ENCODE data around the gene CCSER1. TPM values are rescaled to one million over a fixed set of nuclear protein-coding genes. Genes with fewer than 3 reads are reported as not detected.

The CCSER1 gene
- total and polyA plus RNA-seq, 4 donors: 0.18 to 2.3 (median 1.2) TPM

DNA sequence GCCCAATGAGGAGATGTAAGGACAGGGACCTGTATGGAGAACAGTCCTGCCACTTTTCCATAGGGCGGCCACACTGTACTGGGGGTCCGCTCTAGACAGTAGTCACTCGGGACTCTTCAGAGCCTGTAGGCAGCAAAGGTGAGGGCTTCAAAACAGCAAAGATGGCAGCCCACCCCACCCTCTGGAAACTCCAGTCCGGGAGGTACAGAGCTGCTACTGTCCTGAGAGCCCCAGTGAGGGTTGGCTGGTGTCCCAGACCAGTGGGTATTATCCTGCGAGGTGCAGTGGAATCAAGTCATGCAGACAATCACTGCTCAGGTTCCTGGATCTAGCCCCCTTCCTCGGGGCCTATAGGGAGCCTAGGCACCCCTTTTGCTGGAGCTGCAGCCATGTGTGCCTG, 1392.0 kb downstream of the CCSER1 start:
- Histone ChIP-seq H3K4me1 (ENCODE audit: control insufficient read depth in 4 of 4, insufficient read depth in 4 of 4, low read length in 3 of 4) (no peaks in the 10 kb centered on the region), H3K27me3 (ENCODE audit: control insufficient read depth in 4 of 4, insufficient read depth in 4 of 4, low read length in 3 of 4) (no peaks in the 10 kb centered on the region), H3K27ac (ENCODE audit: low read depth in 1 of 2, low read length in 2 of 2) (no peak overlapping the region), H3K9ac (ENCODE audit: low read depth in 1 of 2, low read length in 2 of 2) (no peak overlapping the region), H3K4me3 (ENCODE audit: low read depth in 1 of 3, low read length in 3 of 3) (no peak overlapping the region), H3K9me3 (ENCODE audit: control insufficient read depth in 4 of 4, low read length in 3 of 4) (peaks cover 0 to 4% (median 0%) of the 10 kb centered on the region in 4 donors), H3K36me3 (ENCODE audit: control insufficient read depth in 4 of 4, insufficient read depth in 3 of 4, low read depth in 1 of 4, low read length in 3 of 4) (no peaks in the 10 kb centered on the region)
- WGBS: 78% methylated on average over 6 of the region's 6 CpGs
- no peak for DNase-seq (ENCODE audit: low spot score)
- TF ChIP-seq FOXA1 (IDR thresholded peaks at IDR 0.05) (no peak), HNF4A (conservative IDR thresholded peaks at IDR 0.05) (no peak), FOXA2 (IDR thresholded peaks at IDR 0.05) (no peak), RAD21 (IDR thresholded peaks at IDR 0.05) (no peak), ATF3 (IDR thresholded peaks at IDR 0.05) (no peak), HNF4G (IDR thresholded peaks at IDR 0.05) (no peak), NR2F2 (IDR thresholded peaks at IDR 0.05) (no peak), TAF1 (conservative IDR thresholded peaks at IDR 0.05) (no peak)
- TF ChIP-seq, protein P1, sequence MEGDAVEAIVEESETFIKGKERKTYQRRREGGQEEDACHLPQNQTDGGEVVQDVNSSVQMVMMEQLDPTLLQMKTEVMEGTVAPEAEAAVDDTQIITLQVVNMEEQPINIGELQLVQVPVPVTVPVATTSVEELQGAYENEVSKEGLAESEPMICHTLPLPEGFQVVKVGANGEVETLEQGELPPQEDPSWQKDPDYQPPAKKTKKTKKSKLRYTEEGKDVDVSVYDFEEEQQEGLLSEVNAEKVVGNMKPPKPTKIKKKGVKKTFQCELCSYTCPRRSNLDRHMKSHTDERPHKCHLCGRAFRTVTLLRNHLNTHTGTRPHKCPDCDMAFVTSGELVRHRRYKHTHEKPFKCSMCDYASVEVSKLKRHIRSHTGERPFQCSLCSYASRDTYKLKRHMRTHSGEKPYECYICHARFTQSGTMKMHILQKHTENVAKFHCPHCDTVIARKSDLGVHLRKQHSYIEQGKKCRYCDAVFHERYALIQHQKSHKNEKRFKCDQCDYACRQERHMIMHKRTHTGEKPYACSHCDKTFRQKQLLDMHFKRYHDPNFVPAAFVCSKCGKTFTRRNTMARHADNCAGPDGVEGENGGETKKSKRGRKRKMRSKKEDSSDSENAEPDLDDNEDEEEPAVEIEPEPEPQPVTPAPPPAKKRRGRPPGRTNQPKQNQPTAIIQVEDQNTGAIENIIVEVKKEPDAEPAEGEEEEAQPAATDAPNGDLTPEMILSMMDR (IDR thresholded peaks at IDR 0.05; ENCODE audit: low read depth, low read length, missing input control): no peak
- TF ChIP-seq, protein P2, sequence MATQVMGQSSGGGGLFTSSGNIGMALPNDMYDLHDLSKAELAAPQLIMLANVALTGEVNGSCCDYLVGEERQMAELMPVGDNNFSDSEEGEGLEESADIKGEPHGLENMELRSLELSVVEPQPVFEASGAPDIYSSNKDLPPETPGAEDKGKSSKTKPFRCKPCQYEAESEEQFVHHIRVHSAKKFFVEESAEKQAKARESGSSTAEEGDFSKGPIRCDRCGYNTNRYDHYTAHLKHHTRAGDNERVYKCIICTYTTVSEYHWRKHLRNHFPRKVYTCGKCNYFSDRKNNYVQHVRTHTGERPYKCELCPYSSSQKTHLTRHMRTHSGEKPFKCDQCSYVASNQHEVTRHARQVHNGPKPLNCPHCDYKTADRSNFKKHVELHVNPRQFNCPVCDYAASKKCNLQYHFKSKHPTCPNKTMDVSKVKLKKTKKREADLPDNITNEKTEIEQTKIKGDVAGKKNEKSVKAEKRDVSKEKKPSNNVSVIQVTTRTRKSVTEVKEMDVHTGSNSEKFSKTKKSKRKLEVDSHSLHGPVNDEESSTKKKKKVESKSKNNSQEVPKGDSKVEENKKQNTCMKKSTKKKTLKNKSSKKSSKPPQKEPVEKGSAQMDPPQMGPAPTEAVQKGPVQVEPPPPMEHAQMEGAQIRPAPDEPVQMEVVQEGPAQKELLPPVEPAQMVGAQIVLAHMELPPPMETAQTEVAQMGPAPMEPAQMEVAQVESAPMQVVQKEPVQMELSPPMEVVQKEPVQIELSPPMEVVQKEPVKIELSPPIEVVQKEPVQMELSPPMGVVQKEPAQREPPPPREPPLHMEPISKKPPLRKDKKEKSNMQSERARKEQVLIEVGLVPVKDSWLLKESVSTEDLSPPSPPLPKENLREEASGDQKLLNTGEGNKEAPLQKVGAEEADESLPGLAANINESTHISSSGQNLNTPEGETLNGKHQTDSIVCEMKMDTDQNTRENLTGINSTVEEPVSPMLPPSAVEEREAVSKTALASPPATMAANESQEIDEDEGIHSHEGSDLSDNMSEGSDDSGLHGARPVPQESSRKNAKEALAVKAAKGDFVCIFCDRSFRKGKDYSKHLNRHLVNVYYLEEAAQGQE (IDR thresholded peaks at IDR 0.05): no peak

GRCh38 chr4:91525621-91526020, 1398.4 kb downstream of the CCSER1 start:
- no peak for DNase-seq (ENCODE audit: low spot score)
- Histone ChIP-seq H3K27me3 (ENCODE audit: control insufficient read depth in 4 of 4, insufficient read depth in 4 of 4, low read length in 3 of 4) (no peaks in the 10 kb centered on the region), H3K9me3 (ENCODE audit: control insufficient read depth in 4 of 4, low read length in 3 of 4) (no peaks in the 10 kb centered on the region), H3K4me3 (ENCODE audit: low read depth in 1 of 3, low read length in 3 of 3) (no peak overlapping the region), H3K36me3 (ENCODE audit: control insufficient read depth in 4 of 4, insufficient read depth in 3 of 4, low read depth in 1 of 4, low read length in 3 of 4) (no peaks in the 10 kb centered on the region), H3K4me1 (ENCODE audit: control insufficient read depth in 4 of 4, insufficient read depth in 4 of 4, low read length in 3 of 4) (no peaks in the 10 kb centered on the region), H3K27ac (ENCODE audit: low read depth in 1 of 2, low read length in 2 of 2) (no peak overlapping the region), H3K9ac (ENCODE audit: low read depth in 1 of 2, low read length in 2 of 2) (no peak overlapping the region)
- WGBS: 24% methylated on average over 1 of the region's 1 CpG
- TF ChIP-seq NR2F2 (IDR thresholded peaks at IDR 0.05) (no peak), RXRA (IDR thresholded peaks at IDR 0.05) (no peak), TAF1 (conservative IDR thresholded peaks at IDR 0.05) (no peak), JUND (IDR thresholded peaks at IDR 0.05) (no peak), FOXA1 (IDR thresholded peaks at IDR 0.05) (no peak), RAD21 (IDR thresholded peaks at IDR 0.05) (no peak), FOXA2 (IDR thresholded peaks at IDR 0.05) (no peak), HNF4A (conservative IDR thresholded peaks at IDR 0.05) (no peak), SP1 (IDR thresholded peaks at IDR 0.05) (no peak), MAX (IDR thresholded peaks at IDR 0.05) (no peak)
- TF ChIP-seq, protein P1 (IDR thresholded peaks at IDR 0.05; ENCODE audit: low read depth, low read length, missing input control): no peak
- TF ChIP-seq, protein P2 (IDR thresholded peaks at IDR 0.05): no peak
- TF ChIP-seq, protein P3, sequence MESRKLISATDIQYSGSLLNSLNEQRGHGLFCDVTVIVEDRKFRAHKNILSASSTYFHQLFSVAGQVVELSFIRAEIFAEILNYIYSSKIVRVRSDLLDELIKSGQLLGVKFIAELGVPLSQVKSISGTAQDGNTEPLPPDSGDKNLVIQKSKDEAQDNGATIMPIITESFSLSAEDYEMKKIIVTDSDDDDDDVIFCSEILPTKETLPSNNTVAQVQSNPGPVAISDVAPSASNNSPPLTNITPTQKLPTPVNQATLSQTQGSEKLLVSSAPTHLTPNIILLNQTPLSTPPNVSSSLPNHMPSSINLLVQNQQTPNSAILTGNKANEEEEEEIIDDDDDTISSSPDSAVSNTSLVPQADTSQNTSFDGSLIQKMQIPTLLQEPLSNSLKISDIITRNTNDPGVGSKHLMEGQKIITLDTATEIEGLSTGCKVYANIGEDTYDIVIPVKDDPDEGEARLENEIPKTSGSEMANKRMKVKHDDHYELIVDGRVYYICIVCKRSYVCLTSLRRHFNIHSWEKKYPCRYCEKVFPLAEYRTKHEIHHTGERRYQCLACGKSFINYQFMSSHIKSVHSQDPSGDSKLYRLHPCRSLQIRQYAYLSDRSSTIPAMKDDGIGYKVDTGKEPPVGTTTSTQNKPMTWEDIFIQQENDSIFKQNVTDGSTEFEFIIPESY (IDR thresholded peaks at IDR 0.05): no peak

Measured in liver (tissue), 9 donors.